ENCODE data around the gene PHF23.
"Not testable (repeated sequence)": the region's sequence is repeated elsewhere in the genome, so short reads cannot be mapped to it uniquely, and the experiment has no call there.

PHF23 gene

GRCh38 chr17:7258731-7259554 is 19.7 kb upstream of the PHF23 start:
- no peak for DNase-seq

GRCh38 chr17:7256766-7257456 is 17.7 kb upstream of the PHF23 start:
- no peak for DNase-seq

- DNase-seq: no peak
Measured at GRCh38 chr17:7254511-7254910, 15.3 kb upstream of the PHF23 start.

- no peak for DNase-seq
Measured at GRCh38 chr17:7253082-7253481, 13.8 kb upstream of the PHF23 start.

GRCh38 chr17:7252176-7253043 is 13.2 kb upstream of the PHF23 start, which contains the start of gene ELP5:
Gene ELP5 (plus strand): TSS chr17:7252215. CDS start chr17:7252551, 336 bp downstream.
- DNase-seq: peak; percentile 97

- DNase-seq: peak; percentile 100
Measured at GRCh38 chr17:7251661-7252175, 12.5 kb upstream of the PHF23 start, which contains the start of gene CTDNEP1. Gene CTDNEP1 (minus strand): TSS chr17:7251734. CDS start chr17:7251296, 438 bp downstream.

- no peak for DNase-seq
Measured at GRCh38 chr17:7250695-7251627, 11.7 kb upstream of the PHF23 start.

- DNase-seq: no peak
Measured at GRCh38 chr17:7249830-7250229, 10.6 kb upstream of the PHF23 start.

GRCh38 chr17:7249214-7249613 is 10.0 kb upstream of the PHF23 start:
- no peak for DNase-seq

GRCh38 chr17:7248796-7249195 is 9.5 kb upstream of the PHF23 start:
- no peak for DNase-seq

GRCh38 chr17:7246779-7247178 is 7.5 kb upstream of the PHF23 start:
- no peak for DNase-seq

- DNase-seq: not testable (repeated sequence)
Measured at GRCh38 chr17:7243838-7244237, 4.6 kb upstream of the PHF23 start.

GRCh38 chr17:7243453-7243729 is 4.1 kb upstream of the PHF23 start:
- no peak for DNase-seq

GRCh38 chr17:7242717-7243452 is 3.6 kb upstream of the PHF23 start:
- DNase-seq: peak; percentile 95

GRCh38 chr17:7241783-7242716 is 2.8 kb upstream of the PHF23 start, which contains the start of gene GABARAP:
Gene GABARAP (minus strand): TSS chr17:7242449. CDS start chr17:7242330, 119 bp downstream.
- DNase-seq: peak; percentile 90

GRCh38 chr17:7241090-7241733 is 2.0 kb upstream of the PHF23 start:
- no peak for DNase-seq

GRCh38 chr17:7240375-7240774 is 1.1 kb upstream of the PHF23 start:
- DNase-seq: no peak

- peak; percentile 35 for DNase-seq
Measured at GRCh38 chr17:7238420-7239090, 702 bp downstream of the PHF23 start.
